Tibial artery (tissue), 4 donors: Measurements from ENCODE around the gene MYO1G.
A peak's percentile ranks its signal among the peaks of the same experiment; 100 is the strongest.
"Not testable (repeated sequence)": the region's sequence is repeated elsewhere in the genome, so short reads cannot be mapped to it uniquely, and the experiment has no call there.

Experiments used
- DNase-seq, 2 donors: peaks; one replicate each; pipeline ENCODE4 v3.0.0-alpha.2; 2019
- H3K27ac ChIP-seq, 2 donors: fragments of 200-600 bp; sonication (generic) in 1 of 2; 1 replicate in 1 of 2; 2 replicates in 1 of 2; pipeline ENCODE4 v1.5.1; 2018 to 2019; ENCODE audit warnings: mild to moderate bottlenecking in 1 of 2
- H3K27me3 ChIP-seq, 2 donors: fragments of 200-600 bp; sonication (generic) in 1 of 2; one replicate each; pipeline versions ENCODE4 v1.5.1 to v1.6.0; 2016 to 2019
- H3K36me3 ChIP-seq, 3 donors: fragments of 200-600 bp; sonication (generic) in 2 of 3; one replicate each; pipeline ENCODE4 v1.5.1; 2016 to 2019; ENCODE audit warnings: mild to moderate bottlenecking in 2 of 3
- H3K4me1 ChIP-seq, 4 donors: fragments of 200-600 bp; sonication (generic) in 2 of 4; 1 replicate in 3 of 4; 2 replicates in 1 of 4; pipeline ENCODE4 v1.5.1; 2016 to 2019
- H3K4me3 ChIP-seq, 2 donors: fragments of 200-600 bp; sonication (generic) in 1 of 2; 1 replicate in 1 of 2; 2 replicates in 1 of 2; pipeline ENCODE4 v1.5.1; 2018 to 2019; ENCODE audit warnings: mild to moderate bottlenecking in 2 of 2
- H3K9me3 ChIP-seq, 3 donors: fragments of 200-600 bp; sonication (generic) in 1 of 3; one replicate each; pipeline ENCODE4 v1.5.1; 2016 to 2019
- intact Hi-C: fragments of 100-400 bp; cut with DNase I; formaldehyde crosslinking; loops from one replicate; pipeline ENCODE4 v1.15.0; 2023; ENCODE audit warnings: low total_unique reads
- TF ChIP-seq, protein P1 (sequence below), 2 experiments: fragments of 200-600 bp in 1 of 2; fragments of 450-650 bp in 1 of 2; IDR thresholded peaks; one replicate each; pipeline ENCODE4 v1.5.1; 2017 to 2019; ENCODE audit warnings: antibody characterized with exemption in 2 of 2, mild to moderate bottlenecking in 1 of 2, moderate library complexity in 1 of 2

The MYO1G gene

DNA sequence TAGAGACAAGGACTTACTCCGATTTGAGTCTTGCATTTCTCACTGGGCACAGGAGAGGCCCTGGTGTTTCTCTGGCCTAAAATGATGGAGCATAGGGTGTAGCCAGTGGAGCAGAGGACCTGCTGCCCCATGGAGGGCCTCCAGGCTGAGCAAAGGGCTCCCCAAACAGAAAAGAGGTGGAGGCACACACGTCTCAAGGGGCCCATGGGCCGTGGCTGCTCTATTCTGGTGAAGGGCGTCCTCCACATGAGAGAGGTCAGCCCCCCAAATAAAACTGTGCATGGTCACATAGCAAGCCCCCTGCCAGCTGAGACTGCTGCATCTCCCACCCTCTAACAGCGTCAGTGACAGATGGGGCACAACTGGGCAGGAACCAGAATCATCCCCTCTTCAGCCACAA is 41.4 kb downstream of the MYO1G start:
- TF ChIP-seq, protein P1, sequence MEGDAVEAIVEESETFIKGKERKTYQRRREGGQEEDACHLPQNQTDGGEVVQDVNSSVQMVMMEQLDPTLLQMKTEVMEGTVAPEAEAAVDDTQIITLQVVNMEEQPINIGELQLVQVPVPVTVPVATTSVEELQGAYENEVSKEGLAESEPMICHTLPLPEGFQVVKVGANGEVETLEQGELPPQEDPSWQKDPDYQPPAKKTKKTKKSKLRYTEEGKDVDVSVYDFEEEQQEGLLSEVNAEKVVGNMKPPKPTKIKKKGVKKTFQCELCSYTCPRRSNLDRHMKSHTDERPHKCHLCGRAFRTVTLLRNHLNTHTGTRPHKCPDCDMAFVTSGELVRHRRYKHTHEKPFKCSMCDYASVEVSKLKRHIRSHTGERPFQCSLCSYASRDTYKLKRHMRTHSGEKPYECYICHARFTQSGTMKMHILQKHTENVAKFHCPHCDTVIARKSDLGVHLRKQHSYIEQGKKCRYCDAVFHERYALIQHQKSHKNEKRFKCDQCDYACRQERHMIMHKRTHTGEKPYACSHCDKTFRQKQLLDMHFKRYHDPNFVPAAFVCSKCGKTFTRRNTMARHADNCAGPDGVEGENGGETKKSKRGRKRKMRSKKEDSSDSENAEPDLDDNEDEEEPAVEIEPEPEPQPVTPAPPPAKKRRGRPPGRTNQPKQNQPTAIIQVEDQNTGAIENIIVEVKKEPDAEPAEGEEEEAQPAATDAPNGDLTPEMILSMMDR (IDR thresholded peaks at IDR 0.05): no peak
- Histone ChIP-seq H3K9me3 (no peaks in the 10 kb centered on the region), H3K4me1 (no peaks in the 10 kb centered on the region), H3K27ac (no peak overlapping the region), H3K27me3 (peaks cover 0 to 5% of the 10 kb centered on the region in 2 donors), H3K4me3 (no peak overlapping the region), H3K36me3 (no peaks in the 10 kb centered on the region)
- intact Hi-C loops: no loop called here
- DNase-seq: peak in 1 of 2 donors; percentile 31

GRCh38 chr7:44936322-44936721 is 42.5 kb downstream of the MYO1G start:
- intact Hi-C loops: no loop called here
- H3K4me3 ChIP-seq: no peak overlapping the region
- peaks cover 0 to 5% of the 10 kb centered on the region in 2 donors for H3K27me3 ChIP-seq
- H3K4me1 ChIP-seq: no peaks in the 10 kb centered on the region
- TF ChIP-seq, protein P1 (IDR thresholded peaks at IDR 0.05): no peak
- no peak overlapping the region for H3K27ac ChIP-seq
- H3K36me3 ChIP-seq: no peaks in the 10 kb centered on the region
- DNase-seq: peak in 1 of 2 donors; percentile 23
- no peaks in the 10 kb centered on the region for H3K9me3 ChIP-seq

GRCh38 chr7:44935583-44935982 is 43.2 kb downstream of the MYO1G start:
- Histone ChIP-seq H3K4me3 (no peak overlapping the region), H3K27ac (no peak overlapping the region), H3K36me3 (no peaks in the 10 kb centered on the region), H3K4me1 (no peaks in the 10 kb centered on the region), H3K27me3 (peaks cover 0 to 5% of the 10 kb centered on the region in 2 donors), H3K9me3 (no peaks in the 10 kb centered on the region)
- TF ChIP-seq, protein P1 (IDR thresholded peaks at IDR 0.05): no peak
- DNase-seq: no peak
- intact Hi-C loops: no loop called here

DNA sequence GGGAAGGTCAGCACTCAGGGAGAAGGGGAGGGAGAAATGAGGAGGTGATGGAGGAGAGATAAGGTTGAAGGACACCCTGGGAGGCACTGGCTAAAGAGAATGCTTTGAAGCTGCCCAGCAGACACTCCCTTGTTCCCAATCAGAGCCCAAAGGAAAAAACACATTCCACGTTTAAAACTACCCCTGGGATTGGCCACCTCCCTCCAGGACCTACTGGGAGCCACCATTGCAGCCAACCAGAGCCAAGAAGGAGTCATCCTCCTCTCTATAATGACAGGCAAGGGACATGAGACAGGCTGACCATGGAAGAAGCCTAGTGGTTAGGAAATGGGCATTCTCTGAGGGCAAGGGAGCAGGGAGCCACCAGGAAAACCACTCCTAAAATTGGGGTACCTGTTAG is 43.8 kb downstream of the MYO1G start:
- Histone ChIP-seq H3K27ac (no peak overlapping the region), H3K36me3 (no peaks in the 10 kb centered on the region), H3K4me1 (no peaks in the 10 kb centered on the region), H3K27me3 (peaks cover 0 to 5% of the 10 kb centered on the region in 2 donors), H3K9me3 (no peaks in the 10 kb centered on the region), H3K4me3 (no peak overlapping the region)
- DNase-seq: no peak
- TF ChIP-seq, protein P1 (IDR thresholded peaks at IDR 0.05): no peak
- intact Hi-C loops: no loop called here

- intact Hi-C loops: not testable (repeated sequence)
Observed at GRCh38 chr7:44934510-44934909, 44.3 kb downstream of the MYO1G start.

DNA sequence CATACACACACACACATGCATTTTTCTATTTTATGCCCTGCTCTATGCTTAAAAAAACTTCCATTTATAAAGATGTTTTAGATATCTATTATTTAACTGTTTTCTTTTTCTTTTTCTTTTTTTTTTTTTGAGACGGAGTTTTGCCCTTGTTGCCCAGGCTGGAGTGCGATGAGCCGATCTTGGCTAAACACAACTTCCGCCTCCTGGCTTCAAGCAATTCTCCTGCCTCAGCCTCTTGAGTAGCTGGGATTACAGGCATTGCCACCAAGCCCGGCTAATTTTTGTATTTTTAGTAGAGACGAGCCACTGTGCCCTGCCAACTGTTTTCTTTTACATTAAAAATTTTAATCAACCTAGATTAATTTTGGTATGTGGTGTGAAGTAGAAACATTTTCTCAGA is 47.9 kb downstream of the MYO1G start:
- Histone ChIP-seq H3K4me1 (no peaks in the 10 kb centered on the region), H3K9me3 (no peaks in the 10 kb centered on the region), H3K27me3 (no peaks in the 10 kb centered on the region), H3K36me3 (no peaks in the 10 kb centered on the region), H3K27ac (no peak overlapping the region), H3K4me3 (no peak overlapping the region)
- TF ChIP-seq, protein P1 (IDR thresholded peaks at IDR 0.05): no peak
- intact Hi-C loops: no loop called here
- DNase-seq: no peak

More at GRCh38 chr7:44934510-44934909, 44.3 kb downstream of the MYO1G start:
- not testable (repeated sequence) for DNase-seq, H3K4me3 ChIP-seq, H3K36me3 ChIP-seq, H3K27ac ChIP-seq, H3K27me3 ChIP-seq, H3K9me3 ChIP-seq, H3K4me1 ChIP-seq
